Mesendoderm (in vitro differentiated cells): ENCODE results near the gene CARD9.

Source experiments
- DNase-seq: peaks from one replicate; pipeline ENCODE4 v3.0.0; 2013
- H2AK5ac ChIP-seq: 2 replicates; pipeline ENCODE4 v1.6.1; 2013; ENCODE audit warnings: low read length, inconsistent platforms
- H2BK120ac ChIP-seq: 2 replicates; pipeline ENCODE4 v1.6.1; 2013; ENCODE audit warnings: low read depth, mild to moderate bottlenecking, low read length, moderate library complexity, mixed read lengths
- H2BK15ac ChIP-seq: replicated peaks from 2 replicates; pipeline ENCODE4 v1.6.1; 2013; ENCODE audit warnings: low read depth, mild to moderate bottlenecking, moderate library complexity
- H2BK5ac ChIP-seq: 2 replicates; pipeline ENCODE4 v1.6.1; 2013; ENCODE audit warnings: low read length, inconsistent platforms
- H3K18ac ChIP-seq: 2 replicates; pipeline ENCODE4 v1.6.1; 2013; ENCODE audit warnings: mild to moderate bottlenecking, low read length, mixed read lengths
- H3K23ac ChIP-seq: one replicate; pipeline ENCODE4 v1.6.1; 2013; ENCODE audit warnings: low read length
- H3K27ac ChIP-seq: 2 replicates; pipeline ENCODE4 v1.5.1; 2013; ENCODE audit warnings: low read depth, mild to moderate bottlenecking, inconsistent platforms, low read length, moderate library complexity
- H3K27me3 ChIP-seq: 2 replicates; pipeline ENCODE4 v1.6.1; 2013; ENCODE audit warnings: low read length, control low read depth, mild to moderate bottlenecking, inconsistent platforms; ENCODE audit not compliant: insufficient read depth, poor library complexity
- H3K36me3 ChIP-seq: 2 replicates; pipeline ENCODE4 v1.6.1; 2013; ENCODE audit warnings: low read length, inconsistent platforms; ENCODE audit not compliant: control insufficient read depth, insufficient read depth
- H3K4ac ChIP-seq: one replicate; pipeline ENCODE4 v1.6.1; 2013; ENCODE audit warnings: low read depth, mild to moderate bottlenecking, low read length, moderate library complexity
- H3K4me1 ChIP-seq: 2 replicates; pipeline ENCODE4 v1.6.1; 2013; ENCODE audit warnings: low read depth, low read length, inconsistent platforms; ENCODE audit not compliant: control insufficient read depth
- H3K4me2 ChIP-seq: 2 replicates; pipeline ENCODE4 v1.6.1; 2013; ENCODE audit warnings: low read length
- H3K4me3 ChIP-seq: 2 replicates; pipeline ENCODE4 v1.5.1; 2013; ENCODE audit warnings: mild to moderate bottlenecking, low read length
- H3K56ac ChIP-seq: one replicate; pipeline ENCODE4 v1.6.1; 2013; ENCODE audit warnings: low read length
- H3K79me1 ChIP-seq: 2 replicates; pipeline ENCODE4 v1.6.1; 2013; ENCODE audit warnings: low read length, inconsistent platforms
- H3K79me2 ChIP-seq: 2 replicates; pipeline ENCODE4 v1.6.1; 2013; ENCODE audit warnings: mild to moderate bottlenecking, low read length; ENCODE audit not compliant: control insufficient read depth, insufficient read depth
- H3K9ac ChIP-seq: 2 replicates; pipeline ENCODE4 v1.6.1; 2013; ENCODE audit warnings: low read length, inconsistent platforms
- H4K5ac ChIP-seq: one replicate; pipeline ENCODE4 v1.6.1; 2013; ENCODE audit warnings: low read length
- H4K8ac ChIP-seq: one replicate; pipeline ENCODE4 v1.6.1; 2013; ENCODE audit warnings: low read depth, mild to moderate bottlenecking, control low read depth, low read length, moderate library complexity
- WGBS: extraction: QIAGEN DNeasy Blood & Tissue Kit; methylation state at CpG from one replicate; pipeline ENCODE4 v1.1.7; 2013; ENCODE audit warnings: low lambda C conversion rate, missing lambda C conversion rate; ENCODE audit not compliant: insufficient coverage; ENCODE audit errors: extremely low coverage; 5-methylcytosine and 5-hydroxymethylcytosine counted together

Gene CARD9

GRCh38 chr9:136339173-136339957, 34.1 kb downstream of the CARD9 start:
- Histone ChIP-seq H3K27me3 (no peaks in the 10 kb centered on the region), H3K4ac (no peak overlapping the region), H2AK5ac (no peak overlapping the region), H3K79me1 (no peaks in the 10 kb centered on the region), H3K36me3 (no peaks in the 10 kb centered on the region), H3K79me2 (no peaks in the 10 kb centered on the region), H4K5ac (no peak overlapping the region), H2BK120ac (no peak overlapping the region), H3K27ac (no peak overlapping the region), H3K23ac (no peak overlapping the region), H3K4me1 (no peaks in the 10 kb centered on the region), H2BK15ac (no peak overlapping the region), H3K56ac (no peak overlapping the region), H3K9ac (no peak overlapping the region), H3K4me2 (no peak overlapping the region), H4K8ac (no peak overlapping the region), H2BK5ac (no peak overlapping the region), H3K4me3 (no peak overlapping the region), H3K18ac (no peak overlapping the region)
- no CpG with 5 or more reads among the region's 32 CpGs for WGBS
- peak; percentile 79 for DNase-seq

- no peak overlapping the region for H3K9ac ChIP-seq
- WGBS = no CpG with 5 or more reads among the region's 25 CpGs
- H3K36me3 ChIP-seq = no peaks in the 10 kb centered on the region
- no peak overlapping the region for H3K4me3 ChIP-seq
- H2BK15ac ChIP-seq = no peak overlapping the region
- DNase-seq = no peak
- H3K27ac ChIP-seq = no peak overlapping the region
- no peak overlapping the region for H2BK120ac ChIP-seq
- H3K56ac ChIP-seq = no peak overlapping the region
- no peak overlapping the region for H3K23ac ChIP-seq
- no peaks in the 10 kb centered on the region for H3K4me1 ChIP-seq
- H3K79me2 ChIP-seq = no peaks in the 10 kb centered on the region
- H2AK5ac ChIP-seq = no peak overlapping the region
- H3K18ac ChIP-seq = no peak overlapping the region
- no peaks in the 10 kb centered on the region for H3K27me3 ChIP-seq
- no peaks in the 10 kb centered on the region for H3K79me1 ChIP-seq
- no peak overlapping the region for H3K4me2 ChIP-seq
- no peak overlapping the region for H3K4ac ChIP-seq
- H4K5ac ChIP-seq = no peak overlapping the region
- H4K8ac ChIP-seq = no peak overlapping the region
- no peak overlapping the region for H2BK5ac ChIP-seq
Measured at GRCh38 chr9:136338511-136338910, 35.0 kb downstream of the CARD9 start.

GRCh38 chr9:136337416-136338395, 35.8 kb downstream of the CARD9 start:
- H2BK15ac ChIP-seq = no peak overlapping the region
- H4K5ac ChIP-seq = no peak overlapping the region
- H3K27ac ChIP-seq = no peak overlapping the region
- H3K56ac ChIP-seq = no peak overlapping the region
- no peak for DNase-seq
- no peaks in the 10 kb centered on the region for H3K4me1 ChIP-seq
- no CpG with 5 or more reads among the region's 43 CpGs for WGBS
- H2BK120ac ChIP-seq = no peak overlapping the region
- no peak overlapping the region for H3K4me3 ChIP-seq
- H3K9ac ChIP-seq = no peak overlapping the region
- no peaks in the 10 kb centered on the region for H3K79me2 ChIP-seq
- no peak overlapping the region for H3K4ac ChIP-seq
- H3K79me1 ChIP-seq = no peaks in the 10 kb centered on the region
- no peak overlapping the region for H3K4me2 ChIP-seq
- no peak overlapping the region for H4K8ac ChIP-seq
- H3K36me3 ChIP-seq = no peaks in the 10 kb centered on the region
- H2AK5ac ChIP-seq = no peak overlapping the region
- H3K27me3 ChIP-seq = no peaks in the 10 kb centered on the region
- no peak overlapping the region for H2BK5ac ChIP-seq
- no peak overlapping the region for H3K18ac ChIP-seq
- no peak overlapping the region for H3K23ac ChIP-seq

GRCh38 chr9:136336881-136337280, 36.6 kb downstream of the CARD9 start:
- Histone ChIP-seq H3K36me3 (no peaks in the 10 kb centered on the region), H3K79me1 (no peaks in the 10 kb centered on the region), H3K23ac (no peak overlapping the region), H4K5ac (no peak overlapping the region), H3K18ac (no peak overlapping the region), H3K27ac (no peak overlapping the region), H3K4me1 (no peaks in the 10 kb centered on the region), H3K4me2 (no peak overlapping the region), H3K4ac (no peak overlapping the region), H3K9ac (no peak overlapping the region), H2BK15ac (no peak overlapping the region), H3K4me3 (no peak overlapping the region), H4K8ac (no peak overlapping the region), H2BK120ac (no peak overlapping the region), H3K79me2 (no peaks in the 10 kb centered on the region), H3K27me3 (no peaks in the 10 kb centered on the region), H2AK5ac (no peak overlapping the region), H2BK5ac (no peak overlapping the region), H3K56ac (no peak overlapping the region)
- no CpG with 5 or more reads among the region's 23 CpGs for WGBS
- no peak for DNase-seq

GRCh38 chr9:136336156-136336870, 37.2 kb downstream of the CARD9 start:
- H2BK120ac ChIP-seq = no peak overlapping the region
- no peaks in the 10 kb centered on the region for H3K79me2 ChIP-seq
- H3K9ac ChIP-seq = no peak overlapping the region
- H2AK5ac ChIP-seq = no peak overlapping the region
- no peak overlapping the region for H3K4ac ChIP-seq
- no peak for DNase-seq
- H3K56ac ChIP-seq = no peak overlapping the region
- H3K79me1 ChIP-seq = no peaks in the 10 kb centered on the region
- no peak overlapping the region for H3K18ac ChIP-seq
- no CpG with 5 or more reads among the region's 30 CpGs for WGBS
- H4K8ac ChIP-seq = no peak overlapping the region
- no peak overlapping the region for H3K4me3 ChIP-seq
- H3K4me2 ChIP-seq = no peak overlapping the region
- no peak overlapping the region for H3K23ac ChIP-seq
- no peak overlapping the region for H4K5ac ChIP-seq
- no peaks in the 10 kb centered on the region for H3K27me3 ChIP-seq
- H2BK15ac ChIP-seq = no peak overlapping the region
- no peaks in the 10 kb centered on the region for H3K36me3 ChIP-seq
- no peaks in the 10 kb centered on the region for H3K4me1 ChIP-seq
- H2BK5ac ChIP-seq = no peak overlapping the region
- H3K27ac ChIP-seq = no peak overlapping the region
